Tibial artery (tissue), 4 donors: ENCODE measurements around the gene VSX1.

Experiments
- DNase-seq, 2 donors: peaks; one replicate each; pipeline ENCODE4 v3.0.0-alpha.2; 2019
- H3K27ac ChIP-seq, 2 donors: fragments of 200-600 bp; sonication (generic) in 1 of 2; 1 replicate in 1 of 2; 2 replicates in 1 of 2; pipeline ENCODE4 v1.5.1; 2018 to 2019; ENCODE audit warnings: mild to moderate bottlenecking in 1 of 2
- H3K27me3 ChIP-seq, 2 donors: fragments of 200-600 bp; sonication (generic) in 1 of 2; one replicate each; pipeline versions ENCODE4 v1.5.1 to v1.6.0; 2016 to 2019
- H3K36me3 ChIP-seq, 3 donors: fragments of 200-600 bp; sonication (generic) in 2 of 3; one replicate each; pipeline ENCODE4 v1.5.1; 2016 to 2019; ENCODE audit warnings: mild to moderate bottlenecking in 2 of 3
- H3K4me1 ChIP-seq, 4 donors: fragments of 200-600 bp; sonication (generic) in 2 of 4; 1 replicate in 3 of 4; 2 replicates in 1 of 4; pipeline ENCODE4 v1.5.1; 2016 to 2019
- H3K4me3 ChIP-seq, 2 donors: fragments of 200-600 bp; sonication (generic) in 1 of 2; 1 replicate in 1 of 2; 2 replicates in 1 of 2; pipeline ENCODE4 v1.5.1; 2018 to 2019; ENCODE audit warnings: mild to moderate bottlenecking in 2 of 2
- H3K9me3 ChIP-seq, 3 donors: fragments of 200-600 bp; sonication (generic) in 1 of 3; one replicate each; pipeline ENCODE4 v1.5.1; 2016 to 2019
- CTCF ChIP-seq, 2 experiments: fragments of 200-600 bp in 1 of 2; fragments of 450-650 bp in 1 of 2; IDR thresholded peaks; one replicate each; pipeline ENCODE4 v1.5.1; 2017 to 2019; ENCODE audit warnings: antibody characterized with exemption in 2 of 2, mild to moderate bottlenecking in 1 of 2, moderate library complexity in 1 of 2
- intact Hi-C: fragments of 100-400 bp; cut with DNase I; formaldehyde crosslinking; loops from one replicate; pipeline ENCODE4 v1.15.0; 2023; ENCODE audit warnings: low total_unique reads

VSX1 gene

GRCh38 chr20:25081730-25082497 lies at the start of gene VSX1:
Gene VSX1, minus strand, starts transcription at chr20:25082141. Its CDS starts 45 bp downstream, at chr20:25082096.
- intact Hi-C loops = no loop called here
- no peak within 1 kb of the TSS for H3K4me3 ChIP-seq
- no peaks in the 10 kb centered on the region for H3K9me3 ChIP-seq
- H3K36me3 ChIP-seq = no peaks in the 10 kb centered on the region
- no peak for TF ChIP-seq CTCF (IDR thresholded peaks at IDR 0.05)
- peak in 1 of 2 donors; percentile 53 for DNase-seq
- no peak within 1 kb of the TSS for H3K27ac ChIP-seq
- peaks cover 0 to 45% (median 30%) of the 10 kb centered on the region in 4 donors for H3K4me1 ChIP-seq
- H3K27me3 ChIP-seq = peaks cover 3 to 89% of the 10 kb centered on the region in 2 donors

GRCh38 chr20:25129908-25130307 lies 48.0 kb upstream of the VSX1 start:
- no peak for TF ChIP-seq CTCF (IDR thresholded peaks at IDR 0.05)
- Histone ChIP-seq H3K9me3 (no peaks in the 10 kb centered on the region), H3K4me3 (no peak overlapping the region), H3K36me3 (no peaks in the 10 kb centered on the region), H3K27ac (no peak overlapping the region), H3K4me1 (no peaks in the 10 kb centered on the region), H3K27me3 (peaks cover 0 to 6% of the 10 kb centered on the region in 2 donors)
- intact Hi-C loops = no loop called here
- DNase-seq = no peak

- H3K4me1 ChIP-seq = no peaks in the 10 kb centered on the region
- no peaks in the 10 kb centered on the region for H3K9me3 ChIP-seq
- DNase-seq = no peak
- H3K27me3 ChIP-seq = peaks cover 0 to 6% of the 10 kb centered on the region in 2 donors
- no peaks in the 10 kb centered on the region for H3K36me3 ChIP-seq
- no peak for TF ChIP-seq CTCF (IDR thresholded peaks at IDR 0.05)
- H3K4me3 ChIP-seq = no peak overlapping the region
- H3K27ac ChIP-seq = no peak overlapping the region
- intact Hi-C loops = no loop called here
Measured at GRCh38 chr20:25129428-25129827, 47.5 kb upstream of the VSX1 start.

- Histone ChIP-seq H3K9me3 (no peaks in the 10 kb centered on the region), H3K27ac (no peak overlapping the region), H3K27me3 (peaks cover 0 to 6% of the 10 kb centered on the region in 2 donors), H3K4me3 (no peak overlapping the region), H3K36me3 (no peaks in the 10 kb centered on the region), H3K4me1 (no peaks in the 10 kb centered on the region)
- DNase-seq = no peak
- intact Hi-C loops = no loop called here
- TF ChIP-seq CTCF (IDR thresholded peaks at IDR 0.05) = no peak
Measured at GRCh38 chr20:25128649-25129048, 46.7 kb upstream of the VSX1 start.

GRCh38 chr20:25127761-25128537 lies 46.0 kb upstream of the VSX1 start:
- no peaks in the 10 kb centered on the region for H3K36me3 ChIP-seq
- H3K4me1 ChIP-seq = no peaks in the 10 kb centered on the region
- no peak for TF ChIP-seq CTCF (IDR thresholded peaks at IDR 0.05)
- no peak overlapping the region for H3K4me3 ChIP-seq
- DNase-seq = no peak
- H3K9me3 ChIP-seq = no peaks in the 10 kb centered on the region
- intact Hi-C loops = no loop called here
- H3K27ac ChIP-seq = no peak overlapping the region
- H3K27me3 ChIP-seq = peaks cover 0 to 6% of the 10 kb centered on the region in 2 donors
